GM23338 (cell line): ENCODE measurements around the gene DPT. TPM values are rescaled to one million over a fixed set of nuclear protein-coding genes. Genes with fewer than 3 reads are reported as not detected.

Source experiments
- CREB1 ChIP-seq: fragments of 250-450 bp; sonication (Bioruptor Pico); IDR thresholded peaks from 2 replicates; pipeline ENCODE4 v1.5.0; 2020; ENCODE audit warnings: low read depth, mild to moderate bottlenecking, moderate library complexity
- CTCF ChIP-seq, 2 experiments: fragments of 200-600 bp in 1 of 2; sonication (generic) in 1 of 2; conservative IDR thresholded peaks; 2 replicates each; pipeline versions ENCODE4 v1.5.1 to v1.6.1; 2016 to 2017; ENCODE audit warnings: antibody characterized with exemption in 2 of 2, low read depth in 2 of 2, mild to moderate bottlenecking in 2 of 2, moderate library complexity in 1 of 2
- ETS1 ChIP-seq: IDR thresholded peaks from 2 replicates; pipeline ENCODE4 v1.6.1; 2016; ENCODE audit warnings: antibody characterized with exemption
- EZH2 ChIP-seq: fragments of 200-600 bp; sonication (generic); IDR thresholded peaks from one replicate; pipeline ENCODE4 v1.8.0; 2017; ENCODE audit warnings: antibody characterized with exemption, mild to moderate bottlenecking, low read depth; ENCODE audit not compliant: unreplicated experiment
- EZH2phosphoT487 ChIP-seq: fragments of 200-600 bp; sonication (generic); IDR thresholded peaks from one replicate; pipeline ENCODE4 v1.8.1; 2018; ENCODE audit warnings: antibody characterized with exemption; ENCODE audit not compliant: unreplicated experiment
- JUNB ChIP-seq: IDR thresholded peaks from one replicate; pipeline ENCODE4 v1.6.1; 2016; ENCODE audit warnings: antibody characterized with exemption; ENCODE audit not compliant: unreplicated experiment
- NANOG ChIP-seq: IDR thresholded peaks from 2 replicates; pipeline ENCODE4 v1.6.1; 2016; ENCODE audit warnings: antibody characterized with exemption, borderline replicate concordance
- POLR2AphosphoS5 ChIP-seq: IDR thresholded peaks from 2 replicates; pipeline ENCODE4 v1.6.1; 2016; ENCODE audit warnings: antibody characterized with exemption, low read depth
- STAT1 ChIP-seq: IDR thresholded peaks from one replicate; pipeline ENCODE4 v1.6.1; 2016; ENCODE audit warnings: antibody characterized with exemption; ENCODE audit not compliant: unreplicated experiment
- ZNF114 ChIP-seq: fragments of 250-450 bp; sonication (Bioruptor Pico); IDR thresholded peaks from 2 replicates; pipeline ENCODE4 v1.5.0; 2020; ENCODE audit warnings: mild to moderate bottlenecking, moderate library complexity
- ZNF331 ChIP-seq: fragments of 250-450 bp; sonication (Bioruptor Pico); IDR thresholded peaks from 2 replicates; pipeline ENCODE4 v1.5.0; 2020; ENCODE audit warnings: low read depth, mild to moderate bottlenecking, moderate library complexity
- ZNF462 ChIP-seq: fragments of 250-450 bp; sonication (Bioruptor Pico); IDR thresholded peaks from 2 replicates; pipeline ENCODE4 v1.5.0; 2020; ENCODE audit warnings: mild to moderate bottlenecking, moderate library complexity
- polyA plus RNA-seq: library from polyadenylated mRNA; unstranded; fragments of >200 nt; fragmentation: Nextera tagmentation; extraction: Ambion mirVana; gene quantifications from 2 replicates; pipeline ENCODE4 v1.2.1, GENCODE V29; 2016
- total RNA-seq: library from RNA; depleted of rRNA; stranded (reverse); fragments of >200 nt; shearing (Covaris generic); gene quantifications from 2 replicates; pipeline ENCODE4 v1.2.3, GENCODE V29; 2014

The DPT gene
- total and polyA plus RNA-seq, 2 experiments from 2014 or later = not detected

DNA sequence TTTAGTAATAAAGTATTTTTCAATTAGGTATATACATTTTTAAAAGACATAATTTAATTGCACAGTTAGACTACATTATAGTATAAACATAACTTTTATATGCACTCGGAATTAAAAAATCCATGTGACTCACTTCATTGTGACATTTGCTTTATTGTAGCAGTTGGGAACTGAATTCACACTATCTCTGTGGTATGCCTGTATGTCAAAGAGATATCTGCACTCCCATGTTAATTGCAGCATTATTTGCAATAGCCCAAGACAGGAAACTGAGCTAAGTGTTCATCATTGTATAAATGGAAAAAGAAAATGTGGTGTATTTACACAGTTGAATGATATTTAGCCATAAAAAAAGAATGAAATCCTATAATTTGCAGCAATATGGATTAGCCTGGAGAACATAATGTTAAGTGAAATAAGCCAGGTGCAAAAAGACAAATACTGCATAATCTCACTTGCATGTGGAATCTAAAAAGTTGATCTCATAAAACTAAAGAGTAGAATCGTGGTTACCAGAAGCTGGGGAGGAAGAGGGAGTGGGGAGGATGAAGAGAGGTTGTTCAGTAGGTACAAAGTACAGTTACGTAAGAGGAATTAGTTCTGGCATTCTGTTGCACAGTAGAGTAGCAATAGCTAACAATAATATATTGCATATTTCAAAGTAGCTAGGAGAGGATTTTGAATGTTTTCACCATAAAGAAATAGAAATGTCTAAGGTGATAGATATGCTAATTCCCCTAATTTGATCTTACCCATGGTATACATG lies 64.8 kb downstream of the DPT start (continued):
- TF ChIP-seq ZNF462 (CRISPR knock-in tag) = no peak
- no peak for TF ChIP-seq EZH2phosphoT487
- TF ChIP-seq CREB1 = no peak
- TF ChIP-seq CTCF (conservative IDR thresholded peaks at IDR 0.05; ENCODE audit: low read depth in 2 of 2) = no peak
- no peak for TF ChIP-seq JUNB
- TF ChIP-seq ETS1 = no peak
- TF ChIP-seq ZNF114 (CRISPR knock-in tag) = no peak
- no peak for TF ChIP-seq STAT1
- TF ChIP-seq POLR2AphosphoS5 = no peak
- TF ChIP-seq ZNF331 (CRISPR knock-in tag) = no peak
- no peak for TF ChIP-seq NANOG
- TF ChIP-seq EZH2 = no peak
